Measurements from ENCODE around the gene FNDC3B.

FNDC3B gene

GRCh38 chr3:172290457-172290856 lies 251.1 kb downstream of the FNDC3B start:
- TF ChIP-seq MAX (IDR thresholded peaks at IDR 0.05), result no peak
- TF ChIP-seq YY1 (IDR thresholded peaks at IDR 0.05; ENCODE audit: low read depth), result no peak
- no peak for TF ChIP-seq USF1 (IDR thresholded peaks at IDR 0.05)
- no peak for TF ChIP-seq REST (IDR thresholded peaks at IDR 0.05; ENCODE audit: low read depth)
- TF ChIP-seq FOXM1 (IDR thresholded peaks at IDR 0.05; ENCODE audit: borderline replicate concordance, low read depth), result no peak
- no peak for TF ChIP-seq RAD21 (IDR thresholded peaks at IDR 0.05; ENCODE audit: low read depth)
- TF ChIP-seq TAF1 (IDR thresholded peaks at IDR 0.05; ENCODE audit: low read depth), result no peak
- no peak for TF ChIP-seq NFIC (IDR thresholded peaks at IDR 0.05)
- no peak for TF ChIP-seq CEBPB (IDR thresholded peaks at IDR 0.05)
- TF ChIP-seq ZBTB7A (IDR thresholded peaks at IDR 0.05; ENCODE audit: low read depth), result no peak
- no peak for TF ChIP-seq EP300 (IDR thresholded peaks at IDR 0.05; ENCODE audit: borderline replicate concordance)
- no peak for TF ChIP-seq TCF12 (IDR thresholded peaks at IDR 0.05; ENCODE audit: low read depth)
- no peak for TF ChIP-seq EGR1 (IDR thresholded peaks at IDR 0.05)
- TF ChIP-seq CREB1 (IDR thresholded peaks at IDR 0.05; ENCODE audit: low read depth), result no peak
- TF ChIP-seq TEAD4 (IDR thresholded peaks at IDR 0.05), result no peak

- no peak for TF ChIP-seq FOXM1 (IDR thresholded peaks at IDR 0.05; ENCODE audit: borderline replicate concordance, low read depth)
- no peak for TF ChIP-seq CEBPB (IDR thresholded peaks at IDR 0.05)
- TF ChIP-seq MAX (IDR thresholded peaks at IDR 0.05), result no peak
- no peak for TF ChIP-seq TAF1 (IDR thresholded peaks at IDR 0.05; ENCODE audit: low read depth)
- no peak for TF ChIP-seq RAD21 (IDR thresholded peaks at IDR 0.05; ENCODE audit: low read depth)
- no peak for TF ChIP-seq TCF12 (IDR thresholded peaks at IDR 0.05; ENCODE audit: low read depth)
- TF ChIP-seq EP300 (IDR thresholded peaks at IDR 0.05; ENCODE audit: borderline replicate concordance), result no peak
- no peak for TF ChIP-seq YY1 (IDR thresholded peaks at IDR 0.05; ENCODE audit: low read depth)
- TF ChIP-seq NFIC (IDR thresholded peaks at IDR 0.05), result no peak
- TF ChIP-seq EGR1 (IDR thresholded peaks at IDR 0.05), result no peak
- TF ChIP-seq REST (IDR thresholded peaks at IDR 0.05; ENCODE audit: low read depth), result no peak
- TF ChIP-seq ZBTB7A (IDR thresholded peaks at IDR 0.05; ENCODE audit: low read depth), result no peak
- TF ChIP-seq CREB1 (IDR thresholded peaks at IDR 0.05; ENCODE audit: low read depth), result no peak
Observed at GRCh38 chr3:172291650-172292049, 252.3 kb downstream of the FNDC3B start.

GRCh38 chr3:172292422-172292821 lies 253.0 kb downstream of the FNDC3B start:
- TF ChIP-seq TCF12 (IDR thresholded peaks at IDR 0.05; ENCODE audit: low read depth), result no peak

GRCh38 chr3:172293093-172293492 lies 253.7 kb downstream of the FNDC3B start:
- TF ChIP-seq CEBPB (IDR thresholded peaks at IDR 0.05) (no peak), RAD21 (IDR thresholded peaks at IDR 0.05; ENCODE audit: low read depth) (no peak), USF1 (IDR thresholded peaks at IDR 0.05) (no peak), YY1 (IDR thresholded peaks at IDR 0.05; ENCODE audit: low read depth) (no peak)

- TF ChIP-seq TCF12 (IDR thresholded peaks at IDR 0.05; ENCODE audit: low read depth), result no peak
- no peak for TF ChIP-seq EP300 (IDR thresholded peaks at IDR 0.05; ENCODE audit: borderline replicate concordance)
- no peak for TF ChIP-seq YY1 (IDR thresholded peaks at IDR 0.05; ENCODE audit: low read depth)
- TF ChIP-seq NFIC (IDR thresholded peaks at IDR 0.05), result no peak
- no peak for TF ChIP-seq TAF1 (IDR thresholded peaks at IDR 0.05; ENCODE audit: low read depth)
- no peak for TF ChIP-seq USF1 (IDR thresholded peaks at IDR 0.05)
- no peak for TF ChIP-seq MAX (IDR thresholded peaks at IDR 0.05)
- no peak for TF ChIP-seq CEBPB (IDR thresholded peaks at IDR 0.05)
- TF ChIP-seq EGR1 (IDR thresholded peaks at IDR 0.05), result no peak
- no peak for TF ChIP-seq CREB1 (IDR thresholded peaks at IDR 0.05; ENCODE audit: low read depth)
- no peak for TF ChIP-seq FOXM1 (IDR thresholded peaks at IDR 0.05; ENCODE audit: borderline replicate concordance, low read depth)
- TF ChIP-seq RAD21 (IDR thresholded peaks at IDR 0.05; ENCODE audit: low read depth), result no peak
- no peak for TF ChIP-seq ZBTB7A (IDR thresholded peaks at IDR 0.05; ENCODE audit: low read depth)
- no peak for TF ChIP-seq TEAD4 (IDR thresholded peaks at IDR 0.05)
- no peak for TF ChIP-seq REST (IDR thresholded peaks at IDR 0.05; ENCODE audit: low read depth)
Observed at GRCh38 chr3:172294223-172294806, 254.9 kb downstream of the FNDC3B start.

Measured in Ishikawa (cell line).